ENCODE measurements around the gene RND1. TPM values are rescaled to one million over a fixed set of nuclear protein-coding genes. Genes with fewer than 3 reads are reported as not detected.
"Not testable (repeated sequence)": the region's sequence is repeated elsewhere in the genome, so short reads cannot be mapped to it uniquely, and the experiment has no call there.

Gene RND1
- total RNA-seq, 2 donors from 2014 or later = 0.41 to 1.6 TPM

GRCh38 chr12:48857278-48857994 is 8.2 kb downstream of the RND1 start:
- 86% methylated on average over 13 of the region's 13 CpGs for WGBS
- Histone ChIP-seq H3K9me3 (no peaks in the 10 kb centered on the region), H3K4me3 (no peak overlapping the region), H3K27me3 (replicated peaks; ENCODE audit: insufficient read depth) (no peaks in the 10 kb centered on the region), H3K36me3 (no peaks in the 10 kb centered on the region), H3K27ac (no peak overlapping the region), H3K4me1 (replicated peaks) (no peaks in the 10 kb centered on the region)
- no peak for DNase-seq (ENCODE audit: low spot score)
- TF ChIP-seq POLR2AphosphoS5 (IDR thresholded peaks at IDR 0.05) = no peak
- no peak for TF ChIP-seq CTCF (IDR thresholded peaks at IDR 0.05)
- TF ChIP-seq POLR2A (IDR thresholded peaks at IDR 0.05) = no peak
- intact Hi-C loops (cut with DNase I) = loop anchor here (10.0 kb wide), 1 partner anchor 77 kb away; no protein-coding TSS in a partner anchor

GRCh38 chr12:48856379-48856778 is 9.3 kb downstream of the RND1 start:
- Histone ChIP-seq H3K4me3 (no peak overlapping the region), H3K27ac (no peak overlapping the region), H3K27me3 (replicated peaks; ENCODE audit: insufficient read depth) (no peaks in the 10 kb centered on the region), H3K9me3 (no peaks in the 10 kb centered on the region), H3K4me1 (replicated peaks) (no peaks in the 10 kb centered on the region), H3K36me3 (no peaks in the 10 kb centered on the region)
- WGBS = 63% methylated on average over 2 of the region's 2 CpGs
- DNase-seq (ENCODE audit: low spot score) = no peak
- intact Hi-C loops (cut with DNase I) = loop anchor here (10.0 kb wide), 1 partner anchor 78 kb away; no protein-coding TSS in a partner anchor
- TF ChIP-seq POLR2AphosphoS5 (IDR thresholded peaks at IDR 0.05) = no peak
- TF ChIP-seq POLR2A (IDR thresholded peaks at IDR 0.05) = no peak
- no peak for TF ChIP-seq CTCF (IDR thresholded peaks at IDR 0.05)

- H3K4me3 ChIP-seq; H3K4me1 ChIP-seq (replicated peaks); H3K27me3 ChIP-seq (replicated peaks; ENCODE audit: insufficient read depth); H3K36me3 ChIP-seq; H3K27ac ChIP-seq; H3K9me3 ChIP-seq; DNase-seq (ENCODE audit: low spot score): not testable (repeated sequence)
- 89% methylated on average over 10 of the region's 10 CpGs for WGBS
- intact Hi-C loops (cut with DNase I) = loop anchor here (5.0 to 10.0 kb wide), 2 partner anchors 80 to 142 kb away; partner anchors contain the start of gene DDN
Observed at GRCh38 chr12:48854932-48855331, 10.7 kb downstream of the RND1 start.

GRCh38 chr12:48854488-48854887 is 11.2 kb downstream of the RND1 start:
- no peak for DNase-seq (ENCODE audit: low spot score)
- Histone ChIP-seq H3K27ac (no peak overlapping the region), H3K4me3 (no peak overlapping the region), H3K36me3 (no peaks in the 10 kb centered on the region), H3K4me1 (replicated peaks) (peaks cover 3% of the 10 kb centered on the region), H3K27me3 (replicated peaks; ENCODE audit: insufficient read depth) (no peaks in the 10 kb centered on the region), H3K9me3 (no peaks in the 10 kb centered on the region)
- intact Hi-C loops (cut with DNase I) = loop anchor here (5.0 to 10.0 kb wide), 2 partner anchors 80 to 143 kb away; partner anchors contain the start of gene DDN
- 98% methylated on average over 4 of the region's 4 CpGs for WGBS
- TF ChIP-seq POLR2AphosphoS5 (IDR thresholded peaks at IDR 0.05) (no peak), POLR2A (IDR thresholded peaks at IDR 0.05) (no peak), CTCF (IDR thresholded peaks at IDR 0.05) (no peak)

GRCh38 chr12:48852734-48853688 is 12.7 kb downstream of the RND1 start:
- 1% methylated on average over 11 of the region's 11 CpGs for WGBS
- peak overlapping the region; percentile 64 to 74 for H3K27ac ChIP-seq
- TF ChIP-seq CTCF (IDR thresholded peaks at IDR 0.05) (peak; percentile 81 to 95 (median 92)), POLR2A (IDR thresholded peaks at IDR 0.05) (no peak), POLR2AphosphoS5 (IDR thresholded peaks at IDR 0.05) (peak; percentile 78)
- no peaks in the 10 kb centered on the region for H3K36me3 ChIP-seq
- DNase-seq (ENCODE audit: low spot score) = peak; percentile 91
- intact Hi-C loops (cut with DNase I) = loop anchor here (1.0 to 10.0 kb wide), 3 partner anchors 37 to 144 kb away; partner anchors contain the start of gene DDN
- no peaks in the 10 kb centered on the region for H3K27me3 ChIP-seq (replicated peaks; ENCODE audit: insufficient read depth)
- no peaks in the 10 kb centered on the region for H3K9me3 ChIP-seq
- peaks cover 3% of the 10 kb centered on the region for H3K4me1 ChIP-seq (replicated peaks)
- H3K4me3 ChIP-seq = peak overlapping the region; percentile 73 to 92
